ENCODE measurements around the gene NKX2-1.
"Not testable (repeated sequence)": the region's sequence is repeated elsewhere in the genome, so short reads cannot be mapped to it uniquely, and the experiment has no call there.

Gene NKX2-1

GRCh38 chr14:36496346-36496745, 23.7 kb downstream of the NKX2-1 start:
- TF ChIP-seq CTCF (IDR thresholded peaks at IDR 0.05; ENCODE audit: extremely low read depth, insufficient read depth, missing control alignments) = no peak
- in situ Hi-C loops (cut with MboI; ENCODE audit: low pct_unique_long_range_greater_than_20kb, low sequenced_read_pairs, unreplicated experiment) = no loop called here
- no peak for DNase-seq (ENCODE audit: low spot score)

DNA sequence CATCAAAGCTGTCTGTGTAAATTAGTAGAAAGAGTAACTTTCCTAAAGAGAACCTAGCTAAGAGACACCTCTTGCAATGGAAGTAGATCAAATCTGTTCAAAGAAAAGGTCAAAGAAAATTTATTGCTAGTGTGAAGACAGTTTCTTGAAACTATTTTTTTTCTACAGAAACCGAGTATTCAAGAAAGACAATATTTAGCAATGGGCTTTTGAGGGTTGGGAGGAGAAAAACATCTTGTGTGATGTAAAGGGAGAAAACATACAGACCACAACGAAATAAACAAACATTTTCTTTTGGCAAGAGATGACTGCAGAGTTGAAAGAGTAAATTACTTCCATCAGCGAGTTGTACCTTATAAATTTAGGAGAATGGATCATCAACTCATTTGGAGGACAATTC, 24.4 kb downstream of the NKX2-1 start:
- no peak for TF ChIP-seq CTCF (IDR thresholded peaks at IDR 0.05; ENCODE audit: extremely low read depth, insufficient read depth, missing control alignments)
- no peak for DNase-seq (ENCODE audit: low spot score)
- in situ Hi-C loops (cut with MboI; ENCODE audit: low pct_unique_long_range_greater_than_20kb, low sequenced_read_pairs, unreplicated experiment) = no loop called here

DNA sequence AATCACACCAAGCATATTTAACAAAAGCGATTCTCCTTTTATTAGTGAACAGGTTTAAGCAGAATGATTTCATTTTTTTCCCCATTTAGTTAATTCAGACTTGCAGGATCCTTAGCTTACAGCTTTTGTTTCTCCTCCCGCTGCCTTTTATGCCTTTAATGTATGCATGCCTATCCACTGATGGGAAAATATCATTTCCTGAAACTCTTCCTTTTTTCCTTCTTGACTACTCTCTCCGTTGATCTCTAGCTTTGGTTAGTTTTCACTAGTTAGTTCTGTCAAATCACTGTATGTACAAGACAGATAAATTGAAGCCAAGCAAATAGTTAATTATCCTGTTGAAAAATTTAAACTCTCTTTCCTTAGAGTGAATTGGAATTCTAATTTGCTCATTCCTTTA, 26.3 kb downstream of the NKX2-1 start:
- no peak for TF ChIP-seq CTCF (IDR thresholded peaks at IDR 0.05; ENCODE audit: extremely low read depth, insufficient read depth, missing control alignments)
- in situ Hi-C loops (cut with MboI; ENCODE audit: low pct_unique_long_range_greater_than_20kb, low sequenced_read_pairs, unreplicated experiment) = no loop called here
- no peak for DNase-seq (ENCODE audit: low spot score)

- DNase-seq (ENCODE audit: low spot score) = no peak
- in situ Hi-C loops (cut with MboI; ENCODE audit: low pct_unique_long_range_greater_than_20kb, low sequenced_read_pairs, unreplicated experiment) = no loop called here
- no peak for TF ChIP-seq CTCF (IDR thresholded peaks at IDR 0.05; ENCODE audit: extremely low read depth, insufficient read depth, missing control alignments)
Measured at GRCh38 chr14:36485773-36486172, 34.3 kb downstream of the NKX2-1 start.

GRCh38 chr14:36479344-36479743, 40.7 kb downstream of the NKX2-1 start:
- in situ Hi-C loops (cut with MboI; ENCODE audit: low pct_unique_long_range_greater_than_20kb, low sequenced_read_pairs, unreplicated experiment) = no loop called here
- no peak for TF ChIP-seq CTCF (IDR thresholded peaks at IDR 0.05; ENCODE audit: extremely low read depth, insufficient read depth, missing control alignments)
- DNase-seq (ENCODE audit: low spot score) = no peak

GRCh38 chr14:36478782-36479181, 41.2 kb downstream of the NKX2-1 start:
- DNase-seq (ENCODE audit: low spot score) = no peak
- TF ChIP-seq CTCF (IDR thresholded peaks at IDR 0.05; ENCODE audit: extremely low read depth, insufficient read depth, missing control alignments) = no peak
- in situ Hi-C loops (cut with MboI; ENCODE audit: low pct_unique_long_range_greater_than_20kb, low sequenced_read_pairs, unreplicated experiment) = no loop called here

GRCh38 chr14:36477266-36477665, 42.8 kb downstream of the NKX2-1 start:
- no peak for DNase-seq (ENCODE audit: low spot score)
- in situ Hi-C loops (cut with MboI; ENCODE audit: low pct_unique_long_range_greater_than_20kb, low sequenced_read_pairs, unreplicated experiment) = no loop called here

DNA sequence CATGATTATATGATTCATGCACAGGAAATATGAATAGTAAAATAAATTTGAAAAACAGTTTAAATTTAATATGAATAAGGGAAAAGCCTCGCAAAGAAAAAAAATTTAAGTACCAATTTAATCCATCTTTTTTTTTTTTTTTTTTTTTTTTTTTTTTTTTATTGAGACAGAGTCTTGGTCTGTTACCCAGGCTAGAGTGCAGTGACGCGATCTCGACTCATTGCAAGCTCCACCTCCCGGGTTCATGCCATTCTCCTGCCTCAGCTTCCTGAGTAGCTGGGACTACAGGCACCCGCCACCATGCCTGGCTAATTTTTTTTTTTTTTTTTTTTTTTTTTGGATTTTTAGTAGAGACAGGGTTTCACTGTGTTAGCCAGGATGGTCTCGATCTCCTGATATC, 44.0 kb downstream of the NKX2-1 start:
- in situ Hi-C loops (cut with MboI; ENCODE audit: low pct_unique_long_range_greater_than_20kb, low sequenced_read_pairs, unreplicated experiment); DNase-seq (ENCODE audit: low spot score): not testable (repeated sequence)

More at GRCh38 chr14:36477266-36477665, 42.8 kb downstream of the NKX2-1 start:
- TF ChIP-seq CTCF (IDR thresholded peaks at IDR 0.05; ENCODE audit: extremely low read depth, insufficient read depth, missing control alignments) = no peak
